ENCODE results near the gene YIF1B.

DNA sequence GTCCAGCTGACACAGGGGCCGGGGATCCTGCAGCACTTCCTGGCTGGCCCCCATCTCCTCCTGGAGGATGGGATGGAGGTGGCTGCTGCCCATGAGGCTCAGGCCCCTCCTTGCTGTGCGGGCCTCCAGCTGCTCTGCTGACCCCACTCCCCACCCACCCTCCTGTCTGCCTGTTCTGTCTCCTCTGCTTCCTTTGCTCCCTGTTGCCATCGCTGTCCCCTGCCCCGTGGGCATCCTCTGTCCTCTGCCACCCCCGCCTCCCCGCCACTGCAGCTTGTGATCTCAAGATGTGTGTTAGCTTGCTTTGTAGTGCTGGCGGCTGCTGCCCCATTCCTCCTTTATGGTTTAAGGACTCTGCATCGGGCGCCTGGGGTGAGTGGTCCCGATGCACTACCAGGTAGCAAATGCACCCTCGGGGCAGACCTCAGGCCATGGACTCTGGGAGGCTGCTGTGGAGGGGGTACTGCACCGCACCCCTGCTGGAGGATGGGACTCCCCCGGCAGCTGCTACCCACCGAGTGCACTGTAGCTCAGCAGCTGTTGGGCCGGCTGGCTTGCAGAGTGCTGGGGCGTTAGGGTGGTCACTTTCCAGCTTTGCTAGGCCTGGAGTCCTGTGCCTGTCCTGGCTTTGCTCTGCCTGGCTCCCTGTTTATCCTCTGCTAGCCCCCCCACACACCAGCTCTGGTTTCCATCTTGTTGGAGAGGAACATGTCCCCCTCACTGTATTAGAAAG is 27.5 kb downstream of the YIF1B start:
- TF ChIP-seq, protein P1, sequence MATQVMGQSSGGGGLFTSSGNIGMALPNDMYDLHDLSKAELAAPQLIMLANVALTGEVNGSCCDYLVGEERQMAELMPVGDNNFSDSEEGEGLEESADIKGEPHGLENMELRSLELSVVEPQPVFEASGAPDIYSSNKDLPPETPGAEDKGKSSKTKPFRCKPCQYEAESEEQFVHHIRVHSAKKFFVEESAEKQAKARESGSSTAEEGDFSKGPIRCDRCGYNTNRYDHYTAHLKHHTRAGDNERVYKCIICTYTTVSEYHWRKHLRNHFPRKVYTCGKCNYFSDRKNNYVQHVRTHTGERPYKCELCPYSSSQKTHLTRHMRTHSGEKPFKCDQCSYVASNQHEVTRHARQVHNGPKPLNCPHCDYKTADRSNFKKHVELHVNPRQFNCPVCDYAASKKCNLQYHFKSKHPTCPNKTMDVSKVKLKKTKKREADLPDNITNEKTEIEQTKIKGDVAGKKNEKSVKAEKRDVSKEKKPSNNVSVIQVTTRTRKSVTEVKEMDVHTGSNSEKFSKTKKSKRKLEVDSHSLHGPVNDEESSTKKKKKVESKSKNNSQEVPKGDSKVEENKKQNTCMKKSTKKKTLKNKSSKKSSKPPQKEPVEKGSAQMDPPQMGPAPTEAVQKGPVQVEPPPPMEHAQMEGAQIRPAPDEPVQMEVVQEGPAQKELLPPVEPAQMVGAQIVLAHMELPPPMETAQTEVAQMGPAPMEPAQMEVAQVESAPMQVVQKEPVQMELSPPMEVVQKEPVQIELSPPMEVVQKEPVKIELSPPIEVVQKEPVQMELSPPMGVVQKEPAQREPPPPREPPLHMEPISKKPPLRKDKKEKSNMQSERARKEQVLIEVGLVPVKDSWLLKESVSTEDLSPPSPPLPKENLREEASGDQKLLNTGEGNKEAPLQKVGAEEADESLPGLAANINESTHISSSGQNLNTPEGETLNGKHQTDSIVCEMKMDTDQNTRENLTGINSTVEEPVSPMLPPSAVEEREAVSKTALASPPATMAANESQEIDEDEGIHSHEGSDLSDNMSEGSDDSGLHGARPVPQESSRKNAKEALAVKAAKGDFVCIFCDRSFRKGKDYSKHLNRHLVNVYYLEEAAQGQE (IDR thresholded peaks at IDR 0.05; ENCODE audit: low read depth) = no peak
- no peak for TF ChIP-seq CEBPB (IDR thresholded peaks at IDR 0.05)
- no peak for TF ChIP-seq YY1 (IDR thresholded peaks at IDR 0.05; ENCODE audit: low read depth)
- no peak for TF ChIP-seq EGR1 (IDR thresholded peaks at IDR 0.05)
- no peak for TF ChIP-seq RAD21 (IDR thresholded peaks at IDR 0.05; ENCODE audit: low read depth)
- no peak for TF ChIP-seq EP300 (IDR thresholded peaks at IDR 0.05; ENCODE audit: borderline replicate concordance)
- TF ChIP-seq, protein P2, sequence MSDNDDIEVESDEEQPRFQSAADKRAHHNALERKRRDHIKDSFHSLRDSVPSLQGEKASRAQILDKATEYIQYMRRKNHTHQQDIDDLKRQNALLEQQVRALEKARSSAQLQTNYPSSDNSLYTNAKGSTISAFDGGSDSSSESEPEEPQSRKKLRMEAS (IDR thresholded peaks at IDR 0.05) = no peak
- no peak for TF ChIP-seq TAF1 (IDR thresholded peaks at IDR 0.05; ENCODE audit: low read depth)
- TF ChIP-seq TCF12 (IDR thresholded peaks at IDR 0.05; ENCODE audit: low read depth) = no peak
- TF ChIP-seq, protein P3, sequence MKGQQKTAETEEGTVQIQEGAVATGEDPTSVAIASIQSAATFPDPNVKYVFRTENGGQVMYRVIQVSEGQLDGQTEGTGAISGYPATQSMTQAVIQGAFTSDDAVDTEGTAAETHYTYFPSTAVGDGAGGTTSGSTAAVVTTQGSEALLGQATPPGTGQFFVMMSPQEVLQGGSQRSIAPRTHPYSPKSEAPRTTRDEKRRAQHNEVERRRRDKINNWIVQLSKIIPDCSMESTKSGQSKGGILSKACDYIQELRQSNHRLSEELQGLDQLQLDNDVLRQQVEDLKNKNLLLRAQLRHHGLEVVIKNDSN (IDR thresholded peaks at IDR 0.05) = no peak
- TF ChIP-seq FOXM1 (IDR thresholded peaks at IDR 0.05; ENCODE audit: borderline replicate concordance, low read depth) = no peak

All from Ishikawa (cell line).